Panc1 (cell line): ENCODE measurements around the gene DOCK1. TPM values are rescaled to one million over a fixed set of nuclear protein-coding genes. Genes with fewer than 3 reads are reported as not detected.

Experiments used
- ATAC-seq: fragments of 200-7000 bp; cut with Tn5 transposase; 2 replicates; pipeline ENCODE4 v1.9.1; 2020; ENCODE audit warnings: mild to moderate bottlenecking, moderate library complexity
- BruUV-seq: library from RNA; stranded (reverse); fragments of 400-500 nt; replicated peaks from 2 replicates; lab custom pipeline; 2021; lab: Mats Ljungman, UMichigan
- CTCF ChIA-PET: fragments of 300-600 bp; sonication (Branson Sonifier 250); formaldehyde crosslinking; loops from one replicate; lab custom pipeline; 2022; ENCODE audit warnings: antibody characterized with exemption; lab: Charles Lee
- POLR2A ChIA-PET: fragments of 300-600 bp; sonication (Branson Sonifier 250); formaldehyde crosslinking; loops from one replicate; lab custom pipeline; 2022; ENCODE audit warnings: antibody characterized with exemption; lab: Charles Lee
- DNase-seq: peaks from one replicate; pipeline ENCODE4 v3.0.0-alpha.2; 2010; ENCODE audit warnings: low read depth, low spot score
- H3K27ac ChIP-seq: 2 replicates; pipeline ENCODE4 v1.5.1; 2011; ENCODE audit warnings: mild to moderate bottlenecking, low read length, inconsistent platforms
- H3K27me3 ChIP-seq: fragments of 200-500 bp; sonication (Bioruptor generic); 2 replicates; pipeline ENCODE4 v1.6.0; 2014; ENCODE audit warnings: low read length, inconsistent platforms; ENCODE audit not compliant: control insufficient read depth, insufficient read depth
- H3K36me3 ChIP-seq: fragments of 200-500 bp; sonication (Bioruptor generic); 2 replicates; pipeline ENCODE4 v1.5.1; 2014; ENCODE audit warnings: inconsistent platforms, mild to moderate bottlenecking, low read length, moderate library complexity; ENCODE audit not compliant: control insufficient read depth, insufficient read depth
- H3K4me1 ChIP-seq: 2 replicates; pipeline ENCODE4 v1.5.1; 2011; ENCODE audit warnings: inconsistent platforms, mild to moderate bottlenecking, low read length, moderate library complexity; ENCODE audit not compliant: control insufficient read depth, insufficient read depth
- H3K4me3 ChIP-seq, 2 experiments: 2 replicates each; pipeline ENCODE4 v1.5.1; 2011 to 2012; ENCODE audit warnings: low read depth in 2 of 2, low read length in 2 of 2, mild to moderate bottlenecking in 2 of 2, inconsistent platforms in 1 of 2, moderate library complexity in 1 of 2
- H3K9me3 ChIP-seq: fragments of 200-500 bp; sonication (Bioruptor generic); 2 replicates; pipeline ENCODE4 v1.5.1; 2014; ENCODE audit warnings: low read depth, mild to moderate bottlenecking, inconsistent platforms, low read length, moderate library complexity; ENCODE audit not compliant: control insufficient read depth, insufficient read depth
- POLR2AphosphoS5 ChIP-seq: IDR thresholded peaks from 2 replicates; pipeline ENCODE4 v1.6.1; 2012; ENCODE audit warnings: mild to moderate bottlenecking, low read depth, low read length, moderate library complexity
- SIN3A ChIP-seq: IDR thresholded peaks from 2 replicates; pipeline ENCODE4 v1.6.1; 2012; ENCODE audit warnings: low read depth, mild to moderate bottlenecking, low read length, moderate library complexity, borderline replicate concordance; ENCODE audit not compliant: insufficient read depth
- TCF7L2 ChIP-seq: IDR thresholded peaks from 2 replicates; pipeline ENCODE4 v1.6.1; 2011; ENCODE audit warnings: mild to moderate bottlenecking, low read depth, low read length, inconsistent platforms
- in situ Hi-C: cut with HindIII; loops from 2 replicates; pipeline ENCODE4 v1.10.0; 2016; ENCODE audit warnings: low sequenced_read_pairs, low pct_unique_long_range_greater_than_20kb
- intact Hi-C: fragments of 100-400 bp; cut with micrococcal nuclease; formaldehyde crosslinking; loops from one replicate; pipeline ENCODE4 v1.10.0; 2022; ENCODE audit not compliant: unreplicated experiment
- total RNA-seq: library from RNA; stranded (reverse); gene quantifications from one replicate; pipeline ENCODE4 v1.2.1, GENCODE V29; 2021; ENCODE audit not compliant: unreplicated experiment
- TF ChIP-seq, protein P1 (sequence below): fragments of 450-650 bp; IDR thresholded peaks from 2 replicates; pipeline ENCODE4 v1.5.1; 2017; ENCODE audit warnings: mild to moderate bottlenecking
- TF ChIP-seq, protein P2 (sequence below), 2 experiments: IDR thresholded peaks; 2 replicates each; pipeline ENCODE4 v1.6.1; 2011 to 2012; ENCODE audit warnings: low read depth in 2 of 2, control low read depth in 1 of 2, low read length in 1 of 2, mild to moderate bottlenecking in 1 of 2, moderate library complexity in 1 of 2; ENCODE audit not compliant: insufficient read depth in 1 of 2

Gene DOCK1
- total RNA-seq, 1 experiment from 2014 or later: 67.6 TPM

DNA sequence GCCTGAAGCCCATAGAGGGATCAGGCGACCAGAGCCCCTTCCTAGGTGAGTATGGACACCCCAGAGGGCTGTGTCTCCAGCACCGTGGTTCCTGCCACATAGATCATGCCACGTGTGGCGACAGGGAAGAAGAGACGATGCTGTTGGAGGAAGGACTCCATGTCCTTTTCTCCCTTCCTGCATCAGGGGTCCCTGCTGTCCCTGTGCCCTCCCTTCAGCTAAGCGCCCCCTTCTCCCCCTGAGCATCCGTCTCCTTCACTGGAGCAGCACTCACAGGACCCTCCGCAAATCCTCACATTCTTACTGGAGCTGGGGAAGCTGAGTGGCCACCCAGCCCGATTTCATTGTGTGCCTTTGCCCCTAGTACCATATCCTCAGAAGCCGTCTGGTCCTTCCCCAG, 558.3 kb downstream of the DOCK1 start:
- in situ Hi-C loops (no loop called here), intact Hi-C loops (no loop called here)
- TF ChIP-seq SIN3A (no peak), TCF7L2 (no peak), POLR2AphosphoS5 (no peak)
- TF ChIP-seq, protein P1, sequence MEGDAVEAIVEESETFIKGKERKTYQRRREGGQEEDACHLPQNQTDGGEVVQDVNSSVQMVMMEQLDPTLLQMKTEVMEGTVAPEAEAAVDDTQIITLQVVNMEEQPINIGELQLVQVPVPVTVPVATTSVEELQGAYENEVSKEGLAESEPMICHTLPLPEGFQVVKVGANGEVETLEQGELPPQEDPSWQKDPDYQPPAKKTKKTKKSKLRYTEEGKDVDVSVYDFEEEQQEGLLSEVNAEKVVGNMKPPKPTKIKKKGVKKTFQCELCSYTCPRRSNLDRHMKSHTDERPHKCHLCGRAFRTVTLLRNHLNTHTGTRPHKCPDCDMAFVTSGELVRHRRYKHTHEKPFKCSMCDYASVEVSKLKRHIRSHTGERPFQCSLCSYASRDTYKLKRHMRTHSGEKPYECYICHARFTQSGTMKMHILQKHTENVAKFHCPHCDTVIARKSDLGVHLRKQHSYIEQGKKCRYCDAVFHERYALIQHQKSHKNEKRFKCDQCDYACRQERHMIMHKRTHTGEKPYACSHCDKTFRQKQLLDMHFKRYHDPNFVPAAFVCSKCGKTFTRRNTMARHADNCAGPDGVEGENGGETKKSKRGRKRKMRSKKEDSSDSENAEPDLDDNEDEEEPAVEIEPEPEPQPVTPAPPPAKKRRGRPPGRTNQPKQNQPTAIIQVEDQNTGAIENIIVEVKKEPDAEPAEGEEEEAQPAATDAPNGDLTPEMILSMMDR: no peak
- TF ChIP-seq, protein P2, sequence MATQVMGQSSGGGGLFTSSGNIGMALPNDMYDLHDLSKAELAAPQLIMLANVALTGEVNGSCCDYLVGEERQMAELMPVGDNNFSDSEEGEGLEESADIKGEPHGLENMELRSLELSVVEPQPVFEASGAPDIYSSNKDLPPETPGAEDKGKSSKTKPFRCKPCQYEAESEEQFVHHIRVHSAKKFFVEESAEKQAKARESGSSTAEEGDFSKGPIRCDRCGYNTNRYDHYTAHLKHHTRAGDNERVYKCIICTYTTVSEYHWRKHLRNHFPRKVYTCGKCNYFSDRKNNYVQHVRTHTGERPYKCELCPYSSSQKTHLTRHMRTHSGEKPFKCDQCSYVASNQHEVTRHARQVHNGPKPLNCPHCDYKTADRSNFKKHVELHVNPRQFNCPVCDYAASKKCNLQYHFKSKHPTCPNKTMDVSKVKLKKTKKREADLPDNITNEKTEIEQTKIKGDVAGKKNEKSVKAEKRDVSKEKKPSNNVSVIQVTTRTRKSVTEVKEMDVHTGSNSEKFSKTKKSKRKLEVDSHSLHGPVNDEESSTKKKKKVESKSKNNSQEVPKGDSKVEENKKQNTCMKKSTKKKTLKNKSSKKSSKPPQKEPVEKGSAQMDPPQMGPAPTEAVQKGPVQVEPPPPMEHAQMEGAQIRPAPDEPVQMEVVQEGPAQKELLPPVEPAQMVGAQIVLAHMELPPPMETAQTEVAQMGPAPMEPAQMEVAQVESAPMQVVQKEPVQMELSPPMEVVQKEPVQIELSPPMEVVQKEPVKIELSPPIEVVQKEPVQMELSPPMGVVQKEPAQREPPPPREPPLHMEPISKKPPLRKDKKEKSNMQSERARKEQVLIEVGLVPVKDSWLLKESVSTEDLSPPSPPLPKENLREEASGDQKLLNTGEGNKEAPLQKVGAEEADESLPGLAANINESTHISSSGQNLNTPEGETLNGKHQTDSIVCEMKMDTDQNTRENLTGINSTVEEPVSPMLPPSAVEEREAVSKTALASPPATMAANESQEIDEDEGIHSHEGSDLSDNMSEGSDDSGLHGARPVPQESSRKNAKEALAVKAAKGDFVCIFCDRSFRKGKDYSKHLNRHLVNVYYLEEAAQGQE (IDR thresholded peaks at IDR 0.05; ENCODE audit: insufficient read depth in 1 of 2, low read depth in 2 of 2, low read length in 1 of 2): no peak
- no peak overlapping the region for H3K27ac ChIP-seq
- ChIA-PET POLR2A (no interaction called here), CTCF (no interaction called here)
- BruUV-seq: no TSS peak
- H3K4me3 ChIP-seq: no peak overlapping the region
- no peaks in the 10 kb centered on the region for H3K4me1 ChIP-seq
- 0 out of 2 replicates have a peak, but pooled peaks cover 2% of the 10 kb centered on the region for H3K9me3 ChIP-seq
- no peak for DNase-seq
- ATAC-seq: no peak
- peaks cover 25% of the 10 kb centered on the region for H3K27me3 ChIP-seq
- no peaks in the 10 kb centered on the region for H3K36me3 ChIP-seq

DNA sequence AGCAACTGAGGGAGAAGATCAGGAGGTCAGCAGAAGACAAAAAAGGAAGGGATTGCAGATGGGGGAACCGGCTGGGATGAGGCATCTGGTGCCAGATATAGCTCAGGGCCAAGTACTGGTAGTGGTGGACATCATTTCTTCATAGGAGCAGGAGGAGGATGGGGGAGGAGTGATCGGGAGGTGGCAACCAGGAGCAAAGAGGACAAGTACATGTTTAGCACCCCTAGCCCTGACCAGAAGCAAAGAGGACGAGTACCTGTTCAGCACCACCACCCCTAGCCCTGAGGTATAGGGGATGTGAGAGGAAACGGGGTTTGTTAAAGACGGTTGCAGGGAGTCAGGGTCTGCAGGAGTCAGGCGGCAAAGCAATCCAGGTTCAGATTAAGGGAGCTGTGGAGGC, 559.3 kb downstream of the DOCK1 start:
- BruUV-seq: no TSS peak
- ChIA-PET CTCF (interaction anchor here (0.5 kb wide), 1 partner anchor 1530 kb away, joined by 7 read pairs; no protein-coding TSS in a partner anchor), POLR2A (no interaction called here)
- in situ Hi-C loops (no loop called here), intact Hi-C loops (no loop called here)
- ATAC-seq (no peak), DNase-seq (no peak)
- H3K27ac ChIP-seq: no peak overlapping the region
- H3K4me3 ChIP-seq: no peak overlapping the region
- H3K9me3 ChIP-seq: 0 out of 2 replicates have a peak, but pooled peaks cover 2% of the 10 kb centered on the region
- TF ChIP-seq, protein P1: no peak
- TF ChIP-seq SIN3A (no peak), POLR2AphosphoS5 (no peak), TCF7L2 (no peak)
- TF ChIP-seq, protein P2 (IDR thresholded peaks at IDR 0.05; ENCODE audit: insufficient read depth in 1 of 2, low read depth in 2 of 2, low read length in 1 of 2): no peak
- H3K36me3 ChIP-seq: no peaks in the 10 kb centered on the region
- peaks cover 25% of the 10 kb centered on the region for H3K27me3 ChIP-seq
- H3K4me1 ChIP-seq: no peaks in the 10 kb centered on the region
